Posterior cingulate gyrus (tissue), 11 donors: ENCODE data around the gene CRACR2A.

Experiments
- DNase-seq, 10 donors: peaks; one replicate each; pipeline versions ENCODE4 v3.0.0 to v3.0.0-alpha.2; 2020 to 2021; ENCODE audit warnings: mixed read lengths in 3 of 10
- intact Hi-C: fragments of 100-400 bp; cut with DNase I; formaldehyde crosslinking; loops from one replicate; pipeline ENCODE4 v1.15.1; 2023

The CRACR2A gene

DNA sequence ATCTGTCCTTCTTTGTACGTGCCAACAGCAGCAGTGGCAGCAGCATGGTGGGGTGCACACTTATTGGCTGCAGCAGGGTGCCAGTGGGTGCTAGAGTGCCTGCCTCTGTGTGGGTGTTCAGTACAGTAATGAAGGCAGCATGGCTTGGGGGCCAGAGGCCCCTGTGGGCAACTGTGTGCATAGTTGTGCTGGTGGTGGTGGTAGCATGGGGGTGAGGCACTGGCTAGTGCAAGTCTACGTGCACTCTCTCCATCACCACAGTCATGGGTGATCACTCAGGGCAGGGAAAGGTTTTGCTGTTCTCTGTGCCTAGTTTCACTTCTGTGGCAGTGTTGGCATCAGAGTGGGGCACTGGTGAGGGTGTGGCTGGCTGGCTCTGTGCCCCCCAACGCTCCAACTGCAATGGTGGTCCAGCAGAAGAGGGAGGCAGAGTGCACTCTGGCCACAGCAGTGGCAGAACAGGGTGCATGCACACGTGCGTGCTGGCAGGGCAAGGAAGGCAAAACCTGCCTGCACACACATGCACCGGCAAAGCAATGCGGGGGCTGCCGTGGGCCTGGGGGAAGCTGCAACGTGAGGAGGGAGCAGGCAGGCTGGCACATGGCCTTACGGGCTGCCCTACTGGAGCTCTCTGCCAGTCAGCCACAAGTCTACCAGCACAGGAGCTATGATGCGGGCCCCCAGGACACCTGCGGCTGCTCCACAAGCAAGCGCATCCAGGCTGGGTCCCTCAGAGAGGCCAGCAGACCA lies 60.1 kb downstream of the CRACR2A start:
- intact Hi-C loops: no loop called here
- DNase-seq: no peak

- no peak for DNase-seq
- intact Hi-C loops: no loop called here
Measured at GRCh38 chr12:3686463-3686862, 66.4 kb downstream of the CRACR2A start.

- DNase-seq: no peak
- intact Hi-C loops: no loop called here
Measured at GRCh38 chr12:3685830-3686229, 67.1 kb downstream of the CRACR2A start.

- intact Hi-C loops: no loop called here
- DNase-seq: no peak
Measured at GRCh38 chr12:3684449-3685051, 68.4 kb downstream of the CRACR2A start.

DNA sequence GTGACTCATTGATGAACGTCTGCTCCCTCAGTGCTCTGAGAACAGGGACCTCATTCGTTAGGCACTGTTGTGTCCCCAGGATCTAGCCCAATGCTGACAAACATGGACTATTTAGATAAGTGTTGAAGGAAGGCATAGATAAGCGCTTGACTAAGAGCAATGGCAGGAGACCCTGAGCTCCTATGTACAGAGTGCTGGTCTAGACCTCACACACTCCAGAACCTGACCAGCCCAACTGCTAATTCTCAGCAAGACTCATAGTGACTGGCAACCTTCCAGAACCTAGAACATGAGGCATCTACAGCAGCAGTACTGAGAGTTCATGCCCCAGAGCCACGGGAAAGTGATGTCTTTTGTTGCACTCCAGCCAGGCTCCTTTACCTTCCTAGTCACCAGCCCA lies 69.2 kb downstream of the CRACR2A start:
- intact Hi-C loops: no loop called here
- no peak for DNase-seq

- intact Hi-C loops: no loop called here
- DNase-seq: no peak
Measured at GRCh38 chr12:3681595-3682061, 71.3 kb downstream of the CRACR2A start.

- intact Hi-C loops: no loop called here
- peak in 3 of 10 donors; percentile 38 to 68 (median 45) for DNase-seq
Measured at GRCh38 chr12:3680919-3681594, 71.9 kb downstream of the CRACR2A start.

DNA sequence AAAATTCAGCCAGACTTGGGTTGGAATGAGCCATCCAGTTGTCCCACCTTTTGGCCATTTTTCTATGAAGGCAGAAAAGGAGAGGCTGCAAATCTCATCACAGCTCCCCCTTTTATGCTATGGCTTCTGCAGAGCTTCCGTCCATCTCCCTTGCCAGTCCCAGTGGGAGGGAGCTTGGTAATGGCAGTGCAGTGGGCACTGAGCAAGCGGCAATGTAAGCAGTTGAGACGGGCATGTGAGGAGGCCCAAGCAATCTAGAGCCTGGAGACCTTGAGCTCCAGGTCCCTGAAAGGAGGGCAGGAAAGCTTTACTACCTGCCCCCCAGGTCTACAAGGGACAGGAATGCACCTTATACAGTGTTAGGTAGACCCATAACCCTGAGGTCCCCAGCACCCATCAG lies 73.1 kb downstream of the CRACR2A start:
- intact Hi-C loops: no loop called here
- no peak for DNase-seq

DNA sequence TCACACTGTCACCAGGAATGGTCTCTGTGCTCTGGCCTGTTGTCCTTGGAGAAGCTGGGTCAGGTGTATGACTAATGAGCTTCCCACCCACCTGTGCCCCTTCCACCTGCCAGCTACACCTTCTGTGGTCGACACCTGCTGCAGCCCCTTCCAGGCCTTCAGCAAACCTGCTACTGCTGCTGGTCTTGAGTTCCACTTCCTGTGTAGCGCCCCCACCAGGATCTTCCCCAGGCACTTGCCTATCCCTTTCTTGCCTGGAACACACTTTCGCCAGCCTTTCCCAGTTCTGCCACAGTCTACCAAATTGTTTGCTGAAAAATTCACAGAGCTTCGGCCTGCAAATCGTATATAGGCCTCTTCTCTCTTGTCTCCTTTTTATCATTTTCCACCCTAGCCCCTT lies 75.3 kb downstream of the CRACR2A start:
- intact Hi-C loops: no loop called here
- DNase-seq: no peak

- no peak for DNase-seq
- intact Hi-C loops: no loop called here
Measured at GRCh38 chr12:3673981-3674708, 78.8 kb downstream of the CRACR2A start.

DNA sequence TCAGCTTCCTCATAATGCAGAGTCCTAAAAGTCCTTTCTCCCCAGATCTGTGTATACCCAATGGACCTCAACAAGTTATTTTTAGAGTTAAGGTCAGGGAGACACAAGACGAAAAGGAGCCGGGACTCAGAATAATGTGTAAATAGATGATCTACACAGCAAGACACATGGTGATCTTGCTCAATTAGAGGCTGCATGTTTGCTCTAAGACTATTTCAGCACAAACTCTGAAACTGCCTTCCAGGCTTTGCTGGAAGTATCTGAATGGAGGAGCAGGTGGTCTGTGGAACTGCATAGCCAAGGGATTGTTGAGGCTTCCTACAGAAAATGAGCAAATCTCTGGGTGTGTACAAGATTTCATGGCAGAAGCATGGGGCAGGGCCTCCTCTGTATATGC lies 80.8 kb downstream of the CRACR2A start:
- no peak for DNase-seq
- intact Hi-C loops: no loop called here

GRCh38 chr12:3671330-3672112 lies 81.4 kb downstream of the CRACR2A start:
- intact Hi-C loops: no loop called here
- no peak for DNase-seq

DNA sequence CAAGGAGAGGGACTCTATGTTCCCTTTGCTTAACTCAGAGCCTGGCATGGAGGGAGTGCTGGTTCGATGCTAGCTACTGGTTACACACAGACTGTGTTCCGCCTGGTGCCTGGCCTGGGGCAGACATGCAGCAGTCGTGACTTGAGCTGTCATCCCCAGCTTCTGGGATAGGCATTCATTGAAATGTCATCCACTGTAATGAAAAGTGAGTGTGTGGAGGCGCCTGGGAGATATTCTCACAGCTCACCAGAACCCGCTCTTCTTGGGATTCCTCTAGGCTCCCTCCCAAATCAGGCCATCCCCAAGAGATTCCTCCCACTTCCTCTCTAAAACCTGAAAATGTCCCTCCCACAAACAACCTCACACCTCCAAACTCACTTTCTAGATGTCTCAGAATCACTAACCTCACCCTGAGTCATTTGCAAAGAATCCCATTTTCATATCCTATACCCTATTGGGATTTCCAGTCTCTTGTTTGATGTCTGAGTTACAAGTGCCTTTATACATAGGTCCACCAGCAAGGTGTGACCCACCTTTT lies 82.8 kb downstream of the CRACR2A start:
- intact Hi-C loops: no loop called here
- DNase-seq: peak in 1 of 10 donors; percentile 64

DNA sequence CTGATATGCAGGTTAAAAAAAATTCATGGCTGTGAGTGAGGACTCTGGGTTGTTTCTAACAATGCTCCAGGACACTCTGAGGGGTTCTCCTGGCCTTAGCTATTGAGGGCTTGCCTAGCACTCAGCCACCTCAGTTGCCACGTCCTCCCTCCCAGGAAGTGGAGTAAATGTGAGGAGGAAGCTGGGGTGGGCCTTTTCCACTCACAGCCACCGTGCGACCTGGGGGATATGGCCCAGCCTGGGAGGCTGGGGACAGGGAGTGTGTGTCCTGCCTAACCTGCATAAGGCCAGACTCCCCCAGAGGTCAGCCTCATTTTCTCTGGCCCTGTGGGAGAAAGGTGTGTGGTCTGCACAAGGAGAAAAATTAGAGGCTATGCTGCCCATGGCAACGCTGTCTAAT lies 83.3 kb downstream of the CRACR2A start:
- intact Hi-C loops: no loop called here
- DNase-seq: no peak

GRCh38 chr12:3668479-3669165 lies 84.3 kb downstream of the CRACR2A start:
- no peak for DNase-seq
- intact Hi-C loops: no loop called here

DNA sequence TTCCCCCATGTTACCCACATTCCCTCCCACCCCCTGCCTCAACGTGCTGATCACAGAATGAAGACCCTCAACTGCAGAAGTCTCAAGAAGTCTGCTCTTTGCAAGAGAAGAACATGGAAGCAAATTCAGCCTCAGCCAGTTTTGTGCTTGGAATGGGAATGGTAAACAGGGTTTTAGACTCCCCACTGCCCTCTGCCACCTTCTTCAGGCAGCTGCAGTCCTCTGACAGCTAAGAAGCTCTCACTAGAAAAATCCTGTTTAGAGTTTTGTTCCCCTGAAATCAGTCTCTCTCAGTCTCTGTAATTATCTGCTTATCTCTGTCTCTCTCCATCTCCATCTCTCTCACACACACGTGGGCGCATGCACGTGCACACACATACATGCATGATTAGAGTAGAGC lies 85.4 kb downstream of the CRACR2A start:
- intact Hi-C loops: no loop called here
- no peak for DNase-seq

GRCh38 chr12:3666441-3666840 lies 86.5 kb downstream of the CRACR2A start:
- no peak for DNase-seq
- intact Hi-C loops: no loop called here

DNA sequence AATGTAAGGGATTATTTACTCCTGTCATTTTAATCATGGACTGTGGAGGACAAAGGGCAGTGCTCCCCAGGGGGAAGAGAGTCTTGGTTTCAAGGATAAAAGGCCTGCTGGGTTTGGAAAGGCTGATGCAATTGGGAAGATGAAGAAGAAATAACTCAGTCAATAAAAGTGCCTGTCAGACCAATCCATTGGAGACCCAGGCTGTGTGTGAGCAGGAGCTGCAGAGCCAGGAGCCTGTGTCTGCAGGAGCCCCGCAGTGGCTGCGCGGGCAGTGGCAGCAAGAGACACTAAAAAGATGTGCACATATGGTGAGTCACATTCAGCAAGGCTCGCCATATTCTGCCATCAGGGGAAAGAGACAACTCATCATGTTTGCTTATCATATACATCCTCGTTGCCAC lies 90.4 kb downstream of the CRACR2A start:
- intact Hi-C loops: no loop called here
- DNase-seq: peak in 3 of 10 donors; percentile 34 to 87 (median 84)

DNA sequence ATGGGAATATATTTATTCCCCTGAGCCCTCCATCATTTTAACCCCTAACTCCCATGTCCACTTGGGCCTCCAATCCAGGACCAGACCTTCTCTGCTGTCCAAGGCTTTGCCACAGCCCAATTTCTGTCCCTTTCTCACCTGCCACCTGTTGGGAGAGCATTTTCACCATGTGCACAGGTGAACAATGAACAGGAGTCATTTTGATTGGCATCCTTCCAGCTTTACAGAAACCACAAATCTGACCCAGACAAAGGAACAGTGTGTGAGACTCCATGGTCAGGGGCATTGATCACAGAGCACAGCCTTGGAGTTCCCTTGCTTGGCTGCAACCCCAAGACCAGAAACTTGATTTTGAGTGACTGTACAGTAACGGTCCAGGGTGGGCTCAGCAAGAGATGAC lies 91.9 kb downstream of the CRACR2A start:
- intact Hi-C loops: no loop called here
- DNase-seq: no peak
